ENCODE results near the gene VPS4A. TPM values are rescaled to one million over a fixed set of nuclear protein-coding genes. Genes with fewer than 3 reads are reported as not detected.
A peak's percentile ranks its signal among the peaks of the same experiment; 100 is the strongest.

Gene VPS4A
- 10 to 100 TPM; 28.6 to 37.8 TPM for total RNA-seq
- polyA plus RNA-seq (2013, experiment 1 of 2): 34.2 TPM
- polyA plus RNA-seq (2013, experiment 2 of 2): 33.5 TPM
- long read RNA-seq, experiment 1, full-length matches to known transcripts: 3 of 40 reads
- long read RNA-seq, experiment 1, partial matches to known transcripts: 33 of 40 reads
- long read RNA-seq, experiment 1, other reads (novel, unspliced or antisense): 4 of 40 reads
- long read RNA-seq, experiment 2, full-length matches to known transcripts: 133 of 172 reads
- long read RNA-seq, experiment 2, partial matches to known transcripts: 9 of 172 reads
- long read RNA-seq, experiment 2, other reads (novel, unspliced or antisense): 30 of 172 reads
- long read RNA-seq, experiment 3, full-length matches to known transcripts: 565 of 629 reads
- long read RNA-seq, experiment 3, partial matches to known transcripts: 4 of 629 reads
- long read RNA-seq, experiment 3, other reads (novel, unspliced or antisense): 60 of 629 reads
- long read RNA-seq, experiment 4, partial matches to known transcripts: 29 of 29 reads
- long read RNA-seq, experiment 4, other reads (novel, unspliced or antisense): 0 of 29 reads

DNA sequence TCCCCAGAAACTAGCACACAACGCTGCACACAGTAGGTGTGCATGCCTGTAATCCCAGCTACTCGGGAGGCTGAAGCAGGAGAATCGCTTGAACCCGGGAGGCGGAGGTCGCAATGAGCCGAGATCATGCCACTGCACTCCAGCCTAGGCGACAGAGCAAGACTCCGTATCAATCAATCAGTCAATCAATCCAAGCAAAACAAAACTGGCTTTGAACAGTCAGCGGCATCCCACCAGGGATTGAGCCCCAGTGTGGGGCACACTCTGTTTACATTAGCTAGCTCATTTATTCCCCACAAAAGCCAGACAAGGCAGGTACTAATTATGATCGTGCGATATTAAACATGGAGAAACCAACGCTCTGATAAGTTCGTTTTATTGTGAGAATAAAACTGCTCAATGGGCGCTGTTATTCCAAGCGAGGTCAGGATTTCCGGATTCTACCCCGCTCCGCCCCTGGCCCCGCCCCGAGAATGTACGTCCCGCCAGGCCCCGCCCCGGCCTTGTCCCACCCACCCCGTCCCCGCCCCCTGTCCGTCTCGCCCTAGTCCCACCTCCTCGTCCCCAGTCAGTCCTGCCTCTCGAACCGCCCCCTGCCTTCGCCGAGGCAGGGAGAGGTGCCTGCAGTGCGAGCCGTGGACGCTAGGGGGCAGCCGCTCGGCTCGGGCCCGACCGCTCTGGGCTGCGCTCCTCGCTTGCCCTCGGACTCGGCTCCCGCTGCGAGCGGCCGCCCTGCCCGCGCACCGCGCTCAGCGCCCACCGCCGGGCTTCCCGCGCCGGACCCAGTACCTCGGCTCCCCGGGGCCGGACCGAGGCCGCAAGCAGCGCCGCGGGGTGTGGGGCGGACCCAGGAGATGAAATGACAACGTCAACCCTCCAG, at the start of gene VPS4A:
VPS4A (plus strand) TSS at position 698 of the 880 bp plus-strand sequence; CDS start at position 860, 162 bp downstream.
- Histone ChIP-seq H3K9me3 (ENCODE audit: control insufficient read depth, low read length) (no peaks in the 10 kb centered on the region), H3K27ac (ENCODE audit: low read depth, low read length) (peak within 1 kb of the TSS; percentile 16), H3K36me3 (ENCODE audit: control insufficient read depth, insufficient read depth, low read length) (peaks cover 17% of the 10 kb centered on the region), H3K4me3 (ENCODE audit: low read length) (peak within 1 kb of the TSS; percentile 87), H3K27me3 (ENCODE audit: control insufficient read depth, insufficient read depth, low read length, poor library complexity, severe bottlenecking) (no peaks in the 10 kb centered on the region), H3K9ac (ENCODE audit: extremely low read depth, low read length, poor library complexity, severe bottlenecking) (peak within 1 kb of the TSS; percentile 48), H3K4me1 (ENCODE audit: control insufficient read depth, insufficient read depth, low read length) (no peaks in the 10 kb centered on the region)
- TF ChIP-seq, protein P1, sequence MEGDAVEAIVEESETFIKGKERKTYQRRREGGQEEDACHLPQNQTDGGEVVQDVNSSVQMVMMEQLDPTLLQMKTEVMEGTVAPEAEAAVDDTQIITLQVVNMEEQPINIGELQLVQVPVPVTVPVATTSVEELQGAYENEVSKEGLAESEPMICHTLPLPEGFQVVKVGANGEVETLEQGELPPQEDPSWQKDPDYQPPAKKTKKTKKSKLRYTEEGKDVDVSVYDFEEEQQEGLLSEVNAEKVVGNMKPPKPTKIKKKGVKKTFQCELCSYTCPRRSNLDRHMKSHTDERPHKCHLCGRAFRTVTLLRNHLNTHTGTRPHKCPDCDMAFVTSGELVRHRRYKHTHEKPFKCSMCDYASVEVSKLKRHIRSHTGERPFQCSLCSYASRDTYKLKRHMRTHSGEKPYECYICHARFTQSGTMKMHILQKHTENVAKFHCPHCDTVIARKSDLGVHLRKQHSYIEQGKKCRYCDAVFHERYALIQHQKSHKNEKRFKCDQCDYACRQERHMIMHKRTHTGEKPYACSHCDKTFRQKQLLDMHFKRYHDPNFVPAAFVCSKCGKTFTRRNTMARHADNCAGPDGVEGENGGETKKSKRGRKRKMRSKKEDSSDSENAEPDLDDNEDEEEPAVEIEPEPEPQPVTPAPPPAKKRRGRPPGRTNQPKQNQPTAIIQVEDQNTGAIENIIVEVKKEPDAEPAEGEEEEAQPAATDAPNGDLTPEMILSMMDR (conservative IDR thresholded peaks at IDR 0.05): peak; percentile 89
- Mint-ChIP-seq H3K4me1 (peaks cover 5% of the 10 kb centered on the region), H3K4me3 (peak within 1 kb of the TSS; percentile 95), H3K27me3 (ENCODE audit: insufficient read depth) (no peaks in the 10 kb centered on the region), H3K9me3 (no peaks in the 10 kb centered on the region), H3K27ac (peak within 1 kb of the TSS; percentile 96), H3K36me3 (ENCODE audit: low read depth) (peaks cover 10% of the 10 kb centered on the region)
- WGBS, 2 experiments (ENCODE audit: insufficient coverage in 1 of 2, insufficient read length in 1 of 2): 12 to 18% methylated on average over 33 to 64 of the region's 70 CpGs
- peak; percentile 99 for DNase-seq

DNA sequence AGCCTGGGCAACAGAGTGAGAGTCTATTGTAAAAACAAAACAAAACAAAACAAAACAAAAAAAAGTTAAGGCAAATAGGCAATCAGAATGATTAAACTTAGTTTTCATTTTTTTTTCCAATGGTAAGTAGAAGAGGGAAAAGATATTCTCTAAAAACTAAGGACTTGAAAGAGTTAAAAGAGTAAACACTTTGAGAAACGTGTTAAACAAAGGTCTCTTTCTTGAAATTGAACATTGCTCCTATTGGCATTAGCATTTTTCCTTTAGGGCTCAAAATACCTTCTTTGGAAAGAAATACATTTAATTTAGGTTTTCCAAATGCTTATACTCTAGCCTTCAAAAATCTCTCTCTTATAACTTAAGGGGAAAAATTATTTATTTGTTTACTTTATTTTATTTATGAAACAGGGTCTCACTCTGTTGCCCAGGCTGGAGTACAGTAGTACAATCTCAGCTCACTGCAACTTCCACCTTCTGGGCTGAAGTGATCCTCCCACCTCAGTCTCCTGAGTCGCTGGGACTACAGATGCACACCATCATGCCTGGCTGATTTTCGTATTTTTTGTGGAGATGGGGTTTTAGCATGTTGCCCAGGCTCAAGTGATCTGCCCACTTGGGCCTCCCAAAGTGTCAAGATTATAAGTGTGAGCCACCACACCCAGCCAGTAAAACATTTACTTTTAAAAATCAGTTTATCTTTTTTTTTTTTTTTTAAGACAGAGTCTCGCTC, 44.7 kb upstream of the VPS4A start:
- H3K9me3 Mint-ChIP-seq: no peaks in the 10 kb centered on the region
- 90 to 96% methylated on average over 3 to 4 of the region's 4 CpGs for WGBS, 2 experiments (ENCODE audit: insufficient coverage in 1 of 2, insufficient read length in 1 of 2)
- no peaks in the 10 kb centered on the region for H3K27me3 ChIP-seq (ENCODE audit: control insufficient read depth, insufficient read depth, low read length, poor library complexity, severe bottlenecking)
- H3K4me3 Mint-ChIP-seq: no peak overlapping the region
- peaks cover 39% of the 10 kb centered on the region for H3K36me3 Mint-ChIP-seq (ENCODE audit: low read depth)
- H3K4me1 ChIP-seq (ENCODE audit: control insufficient read depth, insufficient read depth, low read length): peaks cover 4% of the 10 kb centered on the region
- no peak overlapping the region for H3K27ac ChIP-seq (ENCODE audit: low read depth, low read length)
- H3K9me3 ChIP-seq (ENCODE audit: control insufficient read depth, low read length): no peaks in the 10 kb centered on the region
- H3K4me3 ChIP-seq (ENCODE audit: low read length): no peak overlapping the region
- DNase-seq: no peak
- peaks cover 3% of the 10 kb centered on the region for H3K4me1 Mint-ChIP-seq
- no peak overlapping the region for H3K9ac ChIP-seq (ENCODE audit: extremely low read depth, low read length, poor library complexity, severe bottlenecking)
- no peaks in the 10 kb centered on the region for H3K27me3 Mint-ChIP-seq (ENCODE audit: insufficient read depth)
- H3K27ac Mint-ChIP-seq: no peak overlapping the region
- TF ChIP-seq, protein P1 (conservative IDR thresholded peaks at IDR 0.05): no peak
- peaks cover 34% of the 10 kb centered on the region for H3K36me3 ChIP-seq (ENCODE audit: control insufficient read depth, insufficient read depth, low read length)

DNA sequence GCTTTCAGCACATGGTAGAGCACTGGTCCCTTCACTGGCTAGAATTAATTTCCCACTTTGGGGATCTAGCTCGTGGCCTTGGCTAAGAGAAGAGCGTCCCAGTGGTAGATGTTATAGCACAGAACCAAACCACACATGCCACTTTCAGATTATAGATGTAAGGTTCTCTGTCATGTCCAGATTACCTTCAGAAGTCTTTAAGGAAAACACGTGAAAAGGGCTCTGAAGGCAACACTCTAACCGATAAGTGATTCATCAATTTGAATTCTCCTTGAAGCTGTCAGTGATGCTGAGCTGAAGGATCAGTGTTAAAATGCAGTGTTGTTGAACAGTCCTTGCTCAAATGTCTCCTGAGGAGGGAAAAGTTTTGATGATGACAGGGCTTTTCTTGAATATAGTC, 43.5 kb upstream of the VPS4A start:
- H3K27ac Mint-ChIP-seq: no peak overlapping the region
- H3K36me3 ChIP-seq (ENCODE audit: control insufficient read depth, insufficient read depth, low read length): peaks cover 32% of the 10 kb centered on the region
- H3K9ac ChIP-seq (ENCODE audit: extremely low read depth, low read length, poor library complexity, severe bottlenecking): no peak overlapping the region
- WGBS, 2 experiments (ENCODE audit: insufficient coverage in 1 of 2, insufficient read length in 1 of 2): 92 to 98% methylated on average over 3 to 4 of the region's 4 CpGs
- H3K4me1 Mint-ChIP-seq: peaks cover 3% of the 10 kb centered on the region
- no peak overlapping the region for H3K4me3 Mint-ChIP-seq
- no peaks in the 10 kb centered on the region for H3K9me3 ChIP-seq (ENCODE audit: control insufficient read depth, low read length)
- peaks cover 41% of the 10 kb centered on the region for H3K36me3 Mint-ChIP-seq (ENCODE audit: low read depth)
- H3K27me3 ChIP-seq (ENCODE audit: control insufficient read depth, insufficient read depth, low read length, poor library complexity, severe bottlenecking): no peaks in the 10 kb centered on the region
- H3K27me3 Mint-ChIP-seq (ENCODE audit: insufficient read depth): no peaks in the 10 kb centered on the region
- no peak overlapping the region for H3K4me3 ChIP-seq (ENCODE audit: low read length)
- DNase-seq: no peak
- no peaks in the 10 kb centered on the region for H3K9me3 Mint-ChIP-seq
- TF ChIP-seq, protein P1 (conservative IDR thresholded peaks at IDR 0.05): no peak
- H3K4me1 ChIP-seq (ENCODE audit: control insufficient read depth, insufficient read depth, low read length): peaks cover 4% of the 10 kb centered on the region
- H3K27ac ChIP-seq (ENCODE audit: low read depth, low read length): no peak overlapping the region

All from endodermal cell (in vitro differentiated cells).